ENCODE results near the gene FOXP2. TPM values are rescaled to one million over a fixed set of nuclear protein-coding genes. Genes with fewer than 3 reads are reported as not detected.
"Not testable (repeated sequence)": the region's sequence is repeated elsewhere in the genome, so short reads cannot be mapped to it uniquely, and the experiment has no call there.

The FOXP2 gene
- total and polyA plus RNA-seq, 9 of the 15 experiments (the other 6 are each of a cell fraction or from before 2014, with no cell fraction given): not detected

GRCh38 chr7:114606100-114606499 lies 191.5 kb downstream of the FOXP2 start:
- no peak for TF ChIP-seq ZBTB12 (CRISPR knock-in tag; IDR thresholded peaks at IDR 0.05)
- TF ChIP-seq L3MBTL2 (IDR thresholded peaks at IDR 0.05): no peak
- TF ChIP-seq GTF2F1 (IDR thresholded peaks at IDR 0.05; ENCODE audit: low read depth, low read length): no peak
- no peak for TF ChIP-seq ZNF316 (IDR thresholded peaks at IDR 0.05)
- TF ChIP-seq ZFP36 (IDR thresholded peaks at IDR 0.05; ENCODE audit: low read depth, low read length, partially characterized antibody): no peak
- no peak for TF ChIP-seq ADNP (tag; IDR thresholded peaks at IDR 0.05)
- no peak for TF ChIP-seq CGGBP1 (CRISPR knock-in tag; IDR thresholded peaks at IDR 0.05)
- TF ChIP-seq HDAC1 (IDR thresholded peaks at IDR 0.05): no peak
- TF ChIP-seq FOXO4 (CRISPR knock-in tag; IDR thresholded peaks at IDR 0.05): no peak
- TF ChIP-seq ZNF507 (tag; conservative IDR thresholded peaks at IDR 0.05): no peak
- TF ChIP-seq ZNF57 (CRISPR knock-in tag; IDR thresholded peaks at IDR 0.05): no peak
- no peak for TF ChIP-seq SIRT6 (IDR thresholded peaks at IDR 0.05; ENCODE audit: low read depth, low read length)
- intact Hi-C loops (cut with micrococcal nuclease): no loop called here
- no peaks in the 10 kb centered on the region for H3K36me3 ChIP-seq (ENCODE audit: control insufficient read depth, insufficient read depth, low read length)
- no peak overlapping the region for H3K4me2 ChIP-seq (ENCODE audit: insufficient read depth, low read length)
- no peak overlapping the region for H3K27ac ChIP-seq (ENCODE audit: extremely low read depth, low read depth, low read length)
- ChIA-PET CTCF (ENCODE audit: low intra/inter-chr PET ratio) (no interaction called here), POLR2A (no interaction called here)
- H3K4me1 ChIP-seq (replicated peaks in 1 of 2; ENCODE audit: control insufficient read depth in 2 of 2, insufficient read depth in 2 of 2, low read length in 2 of 2): no peaks in the 10 kb centered on the region
- H2AFZ ChIP-seq (ENCODE audit: low read depth, low read length): no peak overlapping the region
- 0% methylated on average over 2 of the region's 2 CpGs for WGBS (ENCODE audit: insufficient coverage, low coverage, missing lambda C conversion rate)
- no peaks in the 10 kb centered on the region for H3K79me2 ChIP-seq (ENCODE audit: control insufficient read depth, insufficient read depth, low read length)
- ATAC-seq (no peak), DNase-seq (ENCODE audit: extremely low read depth in 1 of 4, low spot score in 3 of 4) (no peak), FAIRE-seq (no peak)
- no peaks in the 10 kb centered on the region for H3K9me3 ChIP-seq (replicated peaks; ENCODE audit: control insufficient read depth, insufficient read depth, low read depth, low read length)
- in situ Hi-C loops (cut with MboI): no loop called here
- H3K9me1 ChIP-seq (ENCODE audit: control insufficient read depth, insufficient read depth, low read length): no peaks in the 10 kb centered on the region
- H3K27me3 ChIP-seq (ENCODE audit: control insufficient read depth in 2 of 2, insufficient read depth in 2 of 2, low read length in 2 of 2): no peaks in the 10 kb centered on the region
- no peaks in the 10 kb centered on the region for H4K20me1 ChIP-seq (replicated peaks; ENCODE audit: control insufficient read depth, insufficient read depth, low read length)
- no peak overlapping the region for H3K9ac ChIP-seq (ENCODE audit: insufficient read depth in 1 of 2, low read depth in 2 of 2, low read length in 2 of 2)
- BruUV-seq (replicated peaks): no TSS peak
- no peak overlapping the region for H3K4me3 ChIP-seq

GRCh38 chr7:114608822-114609221 lies 194.2 kb downstream of the FOXP2 start:
- 0% methylated on average over 11 of the region's 11 CpGs for WGBS (ENCODE audit: insufficient coverage, low coverage, missing lambda C conversion rate)
- H3K27ac ChIP-seq (ENCODE audit: extremely low read depth, low read depth, low read length); H3K36me3 ChIP-seq (ENCODE audit: control insufficient read depth, insufficient read depth, low read length); H3K4me2 ChIP-seq (ENCODE audit: insufficient read depth, low read length); intact Hi-C loops (cut with micrococcal nuclease); H3K9me1 ChIP-seq (ENCODE audit: control insufficient read depth, insufficient read depth, low read length); CTCF ChIA-PET (ENCODE audit: low intra/inter-chr PET ratio); ATAC-seq; H3K9ac ChIP-seq (ENCODE audit: insufficient read depth in 1 of 2, low read depth in 2 of 2, low read length in 2 of 2); H3K4me3 ChIP-seq; H3K9me3 ChIP-seq (replicated peaks; ENCODE audit: control insufficient read depth, insufficient read depth, low read depth, low read length); H4K20me1 ChIP-seq (replicated peaks; ENCODE audit: control insufficient read depth, insufficient read depth, low read length); H2AFZ ChIP-seq (ENCODE audit: low read depth, low read length); H3K4me1 ChIP-seq (replicated peaks in 1 of 2; ENCODE audit: control insufficient read depth in 2 of 2, insufficient read depth in 2 of 2, low read length in 2 of 2); H3K27me3 ChIP-seq (ENCODE audit: control insufficient read depth in 2 of 2, insufficient read depth in 2 of 2, low read length in 2 of 2); BruUV-seq (replicated peaks); FAIRE-seq; H3K79me2 ChIP-seq (ENCODE audit: control insufficient read depth, insufficient read depth, low read length); POLR2A ChIA-PET; in situ Hi-C loops (cut with MboI); DNase-seq (ENCODE audit: extremely low read depth in 1 of 4, low spot score in 3 of 4): not testable (repeated sequence)
